Neural progenitor cell (in vitro differentiated cells): ENCODE results near the gene SYT15.
"Not testable (repeated sequence)": the region's sequence is repeated elsewhere in the genome, so short reads cannot be mapped to it uniquely, and the experiment has no call there.

Experiments used
- CTCF ChIP-seq: fragments of 200-600 bp; sonication (generic); IDR thresholded peaks from 2 replicates; pipeline ENCODE4 v1.5.1; 2017; ENCODE audit warnings: antibody characterized with exemption, mild to moderate bottlenecking
- EZH2 ChIP-seq: fragments of 200-600 bp; sonication (generic); IDR thresholded peaks from 2 replicates; pipeline ENCODE4 v1.6.1; 2017; ENCODE audit warnings: antibody characterized with exemption, mild to moderate bottlenecking, moderate library complexity
- EZH2phosphoT487 ChIP-seq: fragments of 200-600 bp; sonication (generic); IDR thresholded peaks from 2 replicates; pipeline ENCODE4 v1.6.1; 2017; ENCODE audit warnings: antibody characterized with exemption

GRCh38 chr10:46634698-46635097 is 55.8 kb downstream of the SYT15 start:
- not testable (repeated sequence) for TF ChIP-seq CTCF, EZH2phosphoT487, EZH2
